GM12892 (cell line): Measurements from ENCODE around the gene KDM3B.

Experiments
- POLR2A ChIP-seq: IDR thresholded peaks from 2 replicates; pipeline ENCODE4 v1.6.1; 2011; ENCODE audit warnings: low read depth, low read length, control low read depth
- TAF1 ChIP-seq: IDR thresholded peaks from 2 replicates; pipeline ENCODE4 v1.6.1; 2011; ENCODE audit warnings: low read depth, mild to moderate bottlenecking, control low read depth, low read length, borderline replicate concordance

- TF ChIP-seq TAF1 (no peak), POLR2A (no peak)
These were observed 113.8 kb downstream of the KDM3B start for GRCh38 chr5:138466125-138466899.
